GM12878 (cell line): ENCODE results near the gene ING1. TPM values are rescaled to one million over a fixed set of nuclear protein-coding genes. Genes with fewer than 3 reads are reported as not detected.
"Not testable (repeated sequence)": the region's sequence is repeated elsewhere in the genome, so short reads cannot be mapped to it uniquely, and the experiment has no call there.

ENCODE experiments used
- ATAC-seq: fragments of 200-7000 bp; cut with Tn5 transposase; 3 replicates; pipeline ENCODE4 v1.9.1; 2020; ENCODE audit warnings: mild to moderate bottlenecking, moderate library complexity
- BruUV-seq: library from RNA; stranded (reverse); fragments of 400-500 nt; replicated peaks from 2 replicates; lab custom pipeline; 2021; lab: Mats Ljungman, UMichigan
- CTCF ChIA-PET: fragments of 300-600 bp; sonication (Branson Sonifier 250); formaldehyde crosslinking; extraction: SDS; loops from one replicate; lab custom pipeline; 2021; ENCODE audit warnings: inconsistent platforms; lab: Yijun Ruan, JAX
- POLR2A ChIA-PET: fragments of 350-600 bp; formaldehyde crosslinking; extraction: SDS; loops from one replicate; lab custom pipeline; 2021; ENCODE audit warnings: inconsistent platforms; lab: Charles Lee
- RAD21 ChIA-PET: fragments of 300-600 bp; sonication (Branson Sonifier 250); formaldehyde crosslinking; loops from one replicate; lab custom pipeline; 2023; ENCODE audit warnings: antibody characterized with exemption; ENCODE audit not compliant: unreplicated experiment; lab: Charles Lee
- SMC1A ChIA-PET: fragments of 300-600 bp; sonication (Branson Sonifier 250); formaldehyde crosslinking; loops from one replicate; lab custom pipeline; 2023; ENCODE audit not compliant: unreplicated experiment, uncharacterized antibody; lab: Charles Lee
- DNase-seq: peaks from one replicate; pipeline ENCODE4 v3.0.0-alpha.2; 2011; ENCODE audit warnings: low read depth, low spot score
- FAIRE-seq: peaks from 3 replicates; lab custom pipeline; 2011; peaks lifted over from hg19 to GRCh38; lab: Jason Lieb, UNC
- H2AFZ ChIP-seq: 2 replicates; pipeline ENCODE4 v1.6.0; 2011; ENCODE audit warnings: low read depth, low read length, control low read depth; ENCODE audit not compliant: control insufficient read depth
- H3K27ac ChIP-seq: 2 replicates; pipeline ENCODE4 v1.5.1; 2011; ENCODE audit warnings: control low read depth; ENCODE audit not compliant: control insufficient read depth, insufficient read depth
- H3K27me3 ChIP-seq, 2 experiments: replicated peaks in 1 of 2; 2 replicates each; pipeline versions ENCODE4 v1.6.0 to v1.6.1; 2011; ENCODE audit warnings: low read length in 1 of 2; ENCODE audit not compliant: control insufficient read depth in 2 of 2, insufficient read depth in 2 of 2
- H3K36me3 ChIP-seq, 2 experiments: 2 replicates each; pipeline ENCODE4 v1.5.1; 2011; ENCODE audit warnings: low read length in 1 of 2; ENCODE audit not compliant: control insufficient read depth in 2 of 2, insufficient read depth in 2 of 2
- H3K4me1 ChIP-seq: 2 replicates; pipeline ENCODE4 v1.6.1; 2011; ENCODE audit warnings: mild to moderate bottlenecking, low read length, moderate library complexity, mixed read lengths; ENCODE audit not compliant: control insufficient read depth, insufficient read depth
- H3K4me2 ChIP-seq: 2 replicates; pipeline ENCODE4 v1.6.0; 2011; ENCODE audit warnings: control low read depth; ENCODE audit not compliant: control insufficient read depth, insufficient read depth
- H3K4me3 ChIP-seq: fragments of 200-600 bp; sonication (generic); 2 replicates; pipeline ENCODE4 v1.5.1; 2016
- H3K79me2 ChIP-seq: 2 replicates; pipeline ENCODE4 v1.6.0; 2011; ENCODE audit warnings: low read length; ENCODE audit not compliant: control insufficient read depth, insufficient read depth
- H3K9ac ChIP-seq: 2 replicates; pipeline ENCODE4 v1.8.0; 2011; ENCODE audit warnings: low read length, control low read depth, mixed read lengths; ENCODE audit not compliant: control insufficient read depth, insufficient read depth
- H3K9me3 ChIP-seq: replicated peaks from 3 replicates; pipeline ENCODE4 v1.5.1; 2011; ENCODE audit warnings: mild to moderate bottlenecking, low read length; ENCODE audit not compliant: control insufficient read depth, insufficient read depth
- H4K20me1 ChIP-seq: 2 replicates; pipeline ENCODE4 v1.6.0; 2011; ENCODE audit not compliant: control insufficient read depth, insufficient read depth
- BACH1 ChIP-seq: fragments of 450-650 bp; IDR thresholded peaks from 2 replicates; pipeline ENCODE4 v1.6.1; 2017; ENCODE audit warnings: mild to moderate bottlenecking, borderline replicate concordance
- EGR1 ChIP-seq, 2 experiments: IDR thresholded peaks; 1 replicate in 1 of 2; 2 replicates in 1 of 2; pipeline ENCODE4 v1.6.1; 2011 to 2012; ENCODE audit warnings: low read depth in 2 of 2, low read length in 2 of 2, borderline replicate concordance in 1 of 2, mild to moderate bottlenecking in 1 of 2, moderate library complexity in 1 of 2
- GATAD2B ChIP-seq: fragments of 450-650 bp; conservative IDR thresholded peaks from 2 replicates; pipeline ENCODE4 v1.6.1; 2017; ENCODE audit warnings: low read depth, mild to moderate bottlenecking, moderate library complexity
- KDM1A ChIP-seq: fragments of 200-600 bp; sonication (generic); IDR thresholded peaks from 2 replicates; pipeline ENCODE4 v1.6.1; 2016; ENCODE audit warnings: borderline replicate concordance
- MXI1 ChIP-seq: fragments of 150-350 bp; IDR thresholded peaks from 2 replicates; pipeline ENCODE4 v1.6.1; 2011; ENCODE audit warnings: low read depth, mild to moderate bottlenecking, inconsistent platforms, low read length, improper control_type of control experiment
- POU2F2 ChIP-seq: IDR thresholded peaks from 3 replicates; pipeline ENCODE4 v1.6.1; 2011; ENCODE audit warnings: low read depth, mild to moderate bottlenecking, low read length, borderline replicate concordance
- RAD51 ChIP-seq: fragments of 450-650 bp; IDR thresholded peaks from 2 replicates; pipeline ENCODE4 v1.6.1; 2016; ENCODE audit warnings: moderate library complexity, mild to moderate bottlenecking, inconsistent platforms
- TAF1 ChIP-seq: IDR thresholded peaks from 2 replicates; pipeline ENCODE4 v1.6.1; 2011; ENCODE audit warnings: mild to moderate bottlenecking, low read depth, low read length, borderline replicate concordance
- WGBS: methylation state at CpG from one replicate; pipeline ENCODE4 v1.1.6; 2016; ENCODE audit warnings: low lambda C conversion rate; ENCODE audit not compliant: insufficient replicate concordance, insufficient coverage; ENCODE audit errors: missing lambda C conversion rate; 5-methylcytosine and 5-hydroxymethylcytosine counted together
- in situ Hi-C: fragments of 300-500 bp; cut with MboI; formaldehyde crosslinking; loops from 9 replicates; pipeline ENCODE4 v1.14.3; 2018; ENCODE audit warnings: mixed read lengths
- intact Hi-C: fragments of 100-400 bp; cut with micrococcal nuclease; formaldehyde crosslinking; loops from one replicate; pipeline ENCODE4 v1.14.2; 2022; ENCODE audit not compliant: unreplicated experiment
- polyA plus RNA-seq, 11 experiments: library from polyadenylated mRNA; depleted of rRNA in 4 of 11; unstranded in 6 of 11; stranded (reverse) in 5 of 11; fragments of >200 nt; fragmentation: Nextera tagmentation in 4 of 11; fragmentation: Illumina TruSeq in 1 of 11; extraction: Ambion mirVana in 4 of 11; extraction: Trizol in 1 of 11; gene quantifications; 1 replicate in 1 of 11; 2 replicates in 10 of 11; pipeline versions ENCODE4 v1.2.1 to v1.2.3, GENCODE V29; 2011 to 2016; ENCODE audit warnings: inconsistent platforms in 2 of 11, missing spikeins in 2 of 11, low read depth in 1 of 11
- total RNA-seq, 4 experiments: library from RNA; depleted of rRNA in 3 of 4; stranded (reverse); fragments of >200 nt in 3 of 4; fragmentation: Illumina TruSeq in 1 of 4; extraction: Trizol in 1 of 4; gene quantifications; 2 replicates each; pipeline versions ENCODE4 v1.2.1 to v1.2.3, GENCODE V29; 2013 to 2021
- TF ChIP-seq, protein P1 (sequence below): IDR thresholded peaks from 2 replicates; pipeline ENCODE4 v1.6.1; 2012; ENCODE audit warnings: improper control_type of control experiment, low read depth, low read length; ENCODE audit not compliant: insufficient replicate concordance

Gene ING1
- total and polyA plus RNA-seq, 10 of the 15 experiments (the other 5 are each of a cell fraction or from before 2014, with no cell fraction given) = 1.3 to 20.4 (median 13.1) TPM

DNA sequence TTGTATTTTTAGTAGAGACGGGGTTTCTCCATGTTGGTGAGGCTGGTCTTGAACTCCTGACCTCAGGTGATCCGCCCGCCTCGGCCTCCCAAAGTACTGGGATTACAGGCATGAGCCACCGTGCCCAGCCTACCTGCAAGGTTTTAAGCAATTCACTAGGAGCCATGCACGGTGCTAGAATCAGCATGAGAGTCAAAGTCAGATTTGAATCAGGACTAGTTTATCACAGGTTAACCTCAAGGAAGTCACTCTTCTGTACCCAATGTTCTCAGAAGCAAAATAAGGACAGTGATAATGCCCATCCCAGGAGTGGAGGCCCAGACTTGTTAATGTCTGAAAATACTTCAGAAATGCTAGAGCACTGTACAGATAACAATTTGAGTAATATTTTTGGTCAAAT is 12.7 kb downstream of the ING1 start:
- SMC1A ChIA-PET, RAD21 ChIA-PET, H3K9ac ChIP-seq, FAIRE-seq, H4K20me1 ChIP-seq, H3K36me3 ChIP-seq, BruUV-seq, H3K79me2 ChIP-seq, in situ Hi-C loops, POLR2A ChIA-PET, CTCF ChIA-PET, H3K4me3 ChIP-seq, H3K9me3 ChIP-seq, DNase-seq, H3K27me3 ChIP-seq, intact Hi-C loops, H3K4me1 ChIP-seq: not testable (repeated sequence)
- Histone ChIP-seq H3K4me2 (peak overlapping the region; percentile 77), H3K27ac (peak overlapping the region; percentile 53; the same call in 1 of the 2 replicates), H2AFZ (peak overlapping the region; percentile 56)
- WGBS = 93% methylated on average over 6 of the region's 6 CpGs
- peak; percentile 4; the same call in 2 of the 3 replicates for ATAC-seq

GRCh38 chr13:110726726-110727125 is 13.2 kb downstream of the ING1 start:
- 34% methylated on average over 9 of the region's 9 CpGs for WGBS
- peak overlapping the region; percentile 53 for H3K27ac ChIP-seq
- peak overlapping the region; percentile 77 for H3K4me2 ChIP-seq
- no peak for TF ChIP-seq RAD51
- no peak for TF ChIP-seq KDM1A
- peak in 1 of 2 experiments; percentile 17; a peak in 1 of 3 replicates for TF ChIP-seq EGR1 (IDR thresholded peaks at IDR 0.05; ENCODE audit: borderline replicate concordance in 1 of 2, low read depth in 2 of 2, low read length in 2 of 2)
- no peak for TF ChIP-seq BACH1
- TF ChIP-seq MXI1 = peak; percentile 67; the same call in 1 of the 2 replicates
- no peak for TF ChIP-seq POU2F2
- TF ChIP-seq, protein P1, sequence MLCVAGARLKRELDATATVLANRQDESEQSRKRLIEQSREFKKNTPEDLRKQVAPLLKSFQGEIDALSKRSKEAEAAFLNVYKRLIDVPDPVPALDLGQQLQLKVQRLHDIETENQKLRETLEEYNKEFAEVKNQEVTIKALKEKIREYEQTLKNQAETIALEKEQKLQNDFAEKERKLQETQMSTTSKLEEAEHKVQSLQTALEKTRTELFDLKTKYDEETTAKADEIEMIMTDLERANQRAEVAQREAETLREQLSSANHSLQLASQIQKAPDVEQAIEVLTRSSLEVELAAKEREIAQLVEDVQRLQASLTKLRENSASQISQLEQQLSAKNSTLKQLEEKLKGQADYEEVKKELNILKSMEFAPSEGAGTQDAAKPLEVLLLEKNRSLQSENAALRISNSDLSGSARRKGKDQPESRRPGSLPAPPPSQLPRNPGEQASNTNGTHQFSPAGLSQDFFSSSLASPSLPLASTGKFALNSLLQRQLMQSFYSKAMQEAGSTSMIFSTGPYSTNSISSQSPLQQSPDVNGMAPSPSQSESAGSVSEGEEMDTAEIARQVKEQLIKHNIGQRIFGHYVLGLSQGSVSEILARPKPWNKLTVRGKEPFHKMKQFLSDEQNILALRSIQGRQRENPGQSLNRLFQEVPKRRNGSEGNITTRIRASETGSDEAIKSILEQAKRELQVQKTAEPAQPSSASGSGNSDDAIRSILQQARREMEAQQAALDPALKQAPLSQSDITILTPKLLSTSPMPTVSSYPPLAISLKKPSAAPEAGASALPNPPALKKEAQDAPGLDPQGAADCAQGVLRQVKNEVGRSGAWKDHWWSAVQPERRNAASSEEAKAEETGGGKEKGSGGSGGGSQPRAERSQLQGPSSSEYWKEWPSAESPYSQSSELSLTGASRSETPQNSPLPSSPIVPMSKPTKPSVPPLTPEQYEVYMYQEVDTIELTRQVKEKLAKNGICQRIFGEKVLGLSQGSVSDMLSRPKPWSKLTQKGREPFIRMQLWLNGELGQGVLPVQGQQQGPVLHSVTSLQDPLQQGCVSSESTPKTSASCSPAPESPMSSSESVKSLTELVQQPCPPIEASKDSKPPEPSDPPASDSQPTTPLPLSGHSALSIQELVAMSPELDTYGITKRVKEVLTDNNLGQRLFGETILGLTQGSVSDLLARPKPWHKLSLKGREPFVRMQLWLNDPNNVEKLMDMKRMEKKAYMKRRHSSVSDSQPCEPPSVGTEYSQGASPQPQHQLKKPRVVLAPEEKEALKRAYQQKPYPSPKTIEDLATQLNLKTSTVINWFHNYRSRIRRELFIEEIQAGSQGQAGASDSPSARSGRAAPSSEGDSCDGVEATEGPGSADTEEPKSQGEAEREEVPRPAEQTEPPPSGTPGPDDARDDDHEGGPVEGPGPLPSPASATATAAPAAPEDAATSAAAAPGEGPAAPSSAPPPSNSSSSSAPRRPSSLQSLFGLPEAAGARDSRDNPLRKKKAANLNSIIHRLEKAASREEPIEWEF = no peak
- TF ChIP-seq TAF1 = no peak
- peak; percentile 32 for TF ChIP-seq GATAD2B

More at GRCh38 chr13:110726726-110727125, 13.2 kb downstream of the ING1 start:
- ATAC-seq = peak; percentile 88
- ChIA-PET SMC1A (no interaction called here), RAD21 (no interaction called here), POLR2A (no interaction called here), CTCF (no interaction called here)
- H3K9ac ChIP-seq = no peak overlapping the region; the same call in 1 of the 2 replicates
- DNase-seq = no peak
- FAIRE-seq = peak; percentile 78
- in situ Hi-C loops (no loop called here), intact Hi-C loops (no loop called here)
- H3K36me3 ChIP-seq = no peaks in the 10 kb centered on the region
- no peaks in the 10 kb centered on the region for H3K9me3 ChIP-seq
- BruUV-seq = TSS peak; percentile 72
- peaks cover 7% of the 10 kb centered on the region; the same call in 1 of the 2 replicates for H3K4me1 ChIP-seq
- H3K4me3 ChIP-seq = no peak overlapping the region
- H4K20me1 ChIP-seq = no peaks in the 10 kb centered on the region
- H2AFZ ChIP-seq = peak overlapping the region; percentile 56
- H3K27me3 ChIP-seq = no peaks in the 10 kb centered on the region
- H3K79me2 ChIP-seq = no peaks in the 10 kb centered on the region
